Esophagus muscularis mucosa (tissue), 3 donors: ENCODE results near the gene WDR47.

Experiments used
- CTCF ChIP-seq, 3 experiments: fragments of 200-600 bp in 2 of 3; fragments of 450-650 bp in 1 of 3; sonication (generic) in 2 of 3; IDR thresholded peaks; one replicate each; pipeline ENCODE4 v1.5.1; 2017 to 2019; ENCODE audit warnings: antibody characterized with exemption in 3 of 3, mild to moderate bottlenecking in 2 of 3, moderate library complexity in 1 of 3
- EP300 ChIP-seq: sonication (generic); formaldehyde crosslinking; IDR thresholded peaks from one replicate; pipeline ENCODE4 v1.6.1; 2017; ENCODE audit warnings: antibody characterized with exemption

DNA sequence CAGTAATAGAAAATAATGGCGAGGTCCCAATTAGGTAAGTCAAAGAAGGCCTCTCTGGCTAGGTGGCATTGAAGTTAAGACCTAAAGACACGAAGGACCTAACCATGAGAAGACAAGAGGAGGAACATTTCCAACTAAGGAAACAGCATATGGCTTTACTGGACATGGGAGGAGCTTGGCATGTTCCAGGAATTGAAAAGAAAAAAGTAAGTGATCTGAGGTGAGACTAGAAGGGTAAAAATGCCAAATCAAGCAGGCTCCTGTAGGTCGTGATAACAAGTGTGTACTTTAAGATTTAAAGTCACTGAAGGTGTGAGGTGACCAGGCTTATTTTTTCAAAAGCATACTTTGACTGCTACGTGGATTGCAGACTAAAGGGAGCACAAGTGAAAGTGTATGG is 65.2 kb downstream of the WDR47 start:
- TF ChIP-seq EP300 (no peak), CTCF (IDR thresholded peaks at IDR 0.05) (no peak)
